Central memory CD8-positive, alpha-beta T cell (primary cell): ENCODE data around the gene LTB4R2.
"Not testable (repeated sequence)": the region's sequence is repeated elsewhere in the genome, so short reads cannot be mapped to it uniquely, and the experiment has no call there.

Experiments
- ATAC-seq: fragments of 150-1000 bp; cut with Tn5 transposase; replicated peaks from 2 replicates; pipeline ENCODE4 v1.10.0; 2022; ENCODE audit warnings: mild to moderate bottlenecking, moderate FRiP score, moderate number of reproducible peaks; ENCODE audit not compliant: poor library complexity, severe bottlenecking; ENCODE audit errors: extremely low read depth
- DNase-seq, 2 donors: peaks; one replicate each; pipeline ENCODE4 v3.0.0; 2021; ENCODE audit warnings: low spot score in 2 of 2
- H3K27ac Mint-ChIP-seq: one replicate; pipeline ENCODE4 v1.8.0; 2022; ENCODE audit warnings: low read depth, mild to moderate bottlenecking, moderate library complexity, mixed read lengths
- H3K27me3 Mint-ChIP-seq: one replicate; pipeline ENCODE4 v1.8.0; 2022; ENCODE audit warnings: mixed read lengths
- H3K36me3 Mint-ChIP-seq: one replicate; pipeline ENCODE4 v1.8.0; 2022; ENCODE audit warnings: mild to moderate bottlenecking, moderate library complexity, mixed read lengths; ENCODE audit not compliant: insufficient read depth
- H3K4me1 Mint-ChIP-seq: one replicate; pipeline ENCODE4 v1.8.0; 2022; ENCODE audit warnings: mixed read lengths
- H3K4me3 Mint-ChIP-seq: one replicate; pipeline ENCODE4 v1.8.0; 2022; ENCODE audit warnings: mild to moderate bottlenecking, moderate library complexity, mixed read lengths
- H3K9me3 Mint-ChIP-seq: one replicate; pipeline ENCODE4 v1.8.0; 2022; ENCODE audit warnings: mixed read lengths

The LTB4R2 gene

GRCh38 chr14:24349742-24350141 lies 39.8 kb downstream of the LTB4R2 start:
- no peak for DNase-seq
- H3K4me3 Mint-ChIP-seq = no peak overlapping the region
- no peaks in the 10 kb centered on the region for H3K4me1 Mint-ChIP-seq
- no peak for ATAC-seq
- no peaks in the 10 kb centered on the region for H3K36me3 Mint-ChIP-seq
- peaks cover 85% of the 10 kb centered on the region for H3K27me3 Mint-ChIP-seq
- no peak overlapping the region for H3K27ac Mint-ChIP-seq
- no peaks in the 10 kb centered on the region for H3K9me3 Mint-ChIP-seq

- ATAC-seq = no peak
- DNase-seq = no peak
- no peaks in the 10 kb centered on the region for H3K36me3 Mint-ChIP-seq
- H3K4me1 Mint-ChIP-seq = no peaks in the 10 kb centered on the region
- H3K4me3 Mint-ChIP-seq = no peak overlapping the region
- peaks cover 68% of the 10 kb centered on the region for H3K27me3 Mint-ChIP-seq
- no peaks in the 10 kb centered on the region for H3K9me3 Mint-ChIP-seq
- H3K27ac Mint-ChIP-seq = no peak overlapping the region
These were observed 41.6 kb downstream of the LTB4R2 start for GRCh38 chr14:24351517-24351916.

DNA sequence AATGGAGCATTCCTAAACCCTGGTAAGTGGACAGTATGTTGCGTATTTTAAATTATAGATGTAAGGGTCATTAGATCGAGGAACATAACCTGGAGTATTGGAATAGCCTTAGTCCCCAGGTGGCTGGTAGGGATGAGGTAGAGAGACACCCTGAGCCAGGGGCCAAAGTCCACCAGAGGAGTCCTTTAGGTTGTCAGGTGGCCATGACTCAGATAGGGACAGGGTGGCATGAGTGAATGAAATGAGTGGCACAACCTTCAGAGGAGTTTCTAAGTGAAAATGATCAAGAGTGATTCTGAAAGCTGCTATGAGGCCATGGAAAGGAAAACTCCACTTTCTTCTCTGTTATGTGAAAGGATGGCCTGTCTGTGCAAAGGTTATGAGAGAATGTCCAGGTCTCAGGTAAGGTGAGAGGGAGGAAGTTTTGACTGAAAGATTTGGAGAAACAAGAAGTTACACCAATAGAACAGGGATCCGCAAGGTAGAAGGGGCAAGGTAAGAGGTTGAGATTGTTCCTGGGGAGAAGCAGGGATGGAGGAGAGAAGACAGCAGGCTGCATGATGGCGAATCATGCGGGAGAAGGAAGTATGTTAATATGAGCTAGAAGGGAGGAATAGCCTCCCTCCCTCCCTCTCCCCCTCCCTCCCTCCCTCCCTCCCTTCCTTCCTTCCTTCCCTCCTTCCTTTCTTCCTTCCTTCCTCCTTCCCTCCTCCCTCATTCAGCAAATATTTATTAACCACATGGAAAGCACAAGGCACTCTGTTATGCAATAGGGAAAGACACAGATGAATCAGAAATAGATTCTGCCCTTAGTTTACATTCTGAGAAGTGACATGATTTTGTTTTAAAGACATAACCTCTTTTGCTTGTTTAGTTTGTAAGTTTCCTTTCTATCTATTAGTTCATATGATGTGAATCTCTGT lies 43.9 kb downstream of the LTB4R2 start:
- H3K9me3 Mint-ChIP-seq = no peaks in the 10 kb centered on the region
- peaks cover 71% of the 10 kb centered on the region for H3K27me3 Mint-ChIP-seq
- no peaks in the 10 kb centered on the region for H3K36me3 Mint-ChIP-seq
- no peak overlapping the region for H3K27ac Mint-ChIP-seq
- no peak for DNase-seq
- no peak overlapping the region for H3K4me3 Mint-ChIP-seq
- H3K4me1 Mint-ChIP-seq = no peaks in the 10 kb centered on the region
- no peak for ATAC-seq

- not testable (repeated sequence) for H3K4me1 Mint-ChIP-seq, DNase-seq, ATAC-seq, H3K27ac Mint-ChIP-seq, H3K4me3 Mint-ChIP-seq, H3K9me3 Mint-ChIP-seq, H3K36me3 Mint-ChIP-seq
- H3K27me3 Mint-ChIP-seq = peaks cover 66% of the 10 kb centered on the region
These were observed 44.5 kb downstream of the LTB4R2 start for GRCh38 chr14:24354482-24354825.

GRCh38 chr14:24355009-24355408 lies 45.1 kb downstream of the LTB4R2 start:
- Mint-ChIP-seq H3K9me3 (no peaks in the 10 kb centered on the region), H3K27ac (no peak overlapping the region), H3K36me3 (no peaks in the 10 kb centered on the region), H3K27me3 (peaks cover 66% of the 10 kb centered on the region), H3K4me1 (no peaks in the 10 kb centered on the region), H3K4me3 (no peak overlapping the region)
- DNase-seq (no peak), ATAC-seq (no peak)

DNA sequence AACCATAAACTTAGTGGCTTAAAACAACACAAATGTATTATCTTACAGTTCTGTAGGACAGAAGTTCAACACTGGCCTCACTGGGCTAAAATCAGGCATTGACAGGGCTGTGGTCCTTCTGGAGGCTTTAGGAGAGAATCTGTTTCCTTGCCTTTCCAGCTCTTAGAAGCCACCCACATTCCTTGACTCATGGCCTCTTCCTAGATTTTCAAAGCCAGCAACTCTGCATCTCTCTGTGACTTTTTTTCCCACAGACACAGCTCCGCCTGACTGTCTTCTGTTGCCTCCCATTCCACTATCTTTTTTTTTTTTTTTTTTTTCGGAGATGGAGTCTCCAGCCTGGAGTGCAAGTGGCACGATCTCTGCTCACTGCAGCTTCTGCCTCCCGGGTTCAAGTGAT lies 46.3 kb downstream of the LTB4R2 start:
- ATAC-seq (no peak), DNase-seq (no peak)
- Mint-ChIP-seq H3K4me3 (no peak overlapping the region), H3K9me3 (no peaks in the 10 kb centered on the region), H3K36me3 (no peaks in the 10 kb centered on the region), H3K27me3 (peaks cover 56% of the 10 kb centered on the region), H3K4me1 (no peaks in the 10 kb centered on the region), H3K27ac (no peak overlapping the region)

DNA sequence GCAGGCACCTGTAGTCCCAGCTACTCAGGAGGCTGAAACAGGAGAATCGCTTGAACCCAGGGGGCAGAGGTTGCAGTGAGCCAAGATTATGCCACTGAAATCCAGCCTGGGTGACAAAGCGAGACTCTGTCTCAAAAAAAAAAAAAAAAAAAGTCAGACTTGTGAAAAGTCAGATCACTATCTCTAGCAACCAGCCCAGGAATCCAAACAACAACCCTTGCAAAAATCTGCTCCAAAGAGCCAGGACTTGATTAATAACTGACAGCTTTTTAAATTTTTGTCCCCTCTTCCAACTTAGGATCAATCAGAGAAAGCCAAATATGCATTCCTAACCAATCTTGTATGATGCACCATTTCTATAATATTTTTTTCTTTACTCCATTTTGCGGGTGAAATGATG lies 50.3 kb downstream of the LTB4R2 start:
- Mint-ChIP-seq H3K36me3 (no peaks in the 10 kb centered on the region), H3K4me1 (no peaks in the 10 kb centered on the region), H3K9me3 (no peaks in the 10 kb centered on the region), H3K4me3 (no peak overlapping the region), H3K27me3 (peaks cover 54% of the 10 kb centered on the region), H3K27ac (no peak overlapping the region)
- DNase-seq (no peak), ATAC-seq (no peak)

DNA sequence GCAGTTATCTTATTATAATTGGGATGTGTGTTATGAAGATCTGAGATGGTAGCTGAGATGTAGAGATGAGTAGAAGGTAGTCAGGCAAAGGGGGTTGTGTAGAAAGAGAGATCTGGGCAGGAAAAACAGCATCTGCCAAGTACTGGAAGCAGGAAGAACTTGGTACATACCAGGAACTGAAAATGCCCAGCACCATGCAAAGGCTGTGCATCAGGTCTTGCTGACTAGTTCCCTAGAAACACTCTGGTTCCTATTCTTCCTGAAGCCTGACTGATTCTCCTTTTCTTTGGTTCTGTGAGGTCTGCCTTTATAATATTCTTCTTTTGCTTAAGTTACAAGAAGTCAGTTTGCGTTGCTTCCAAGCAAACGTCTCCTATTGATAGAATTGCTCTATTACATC lies 51.4 kb downstream of the LTB4R2 start:
- Mint-ChIP-seq H3K4me1 (peaks cover 8% of the 10 kb centered on the region), H3K27ac (no peak overlapping the region), H3K27me3 (peaks cover 65% of the 10 kb centered on the region), H3K9me3 (no peaks in the 10 kb centered on the region), H3K4me3 (no peak overlapping the region), H3K36me3 (peaks cover 5% of the 10 kb centered on the region)
- ATAC-seq = no peak
- DNase-seq = no peak
